Psoas muscle (tissue), 8 donors: ENCODE results near the gene DENND1A. TPM values are rescaled to one million over a fixed set of nuclear protein-coding genes. Genes with fewer than 3 reads are reported as not detected.

Source experiments
- ATAC-seq, 4 donors: fragments of 200-7000 bp; cut with Tn5 transposase; one replicate each; pipeline ENCODE4 v1.9.1; 2020; ENCODE audit warnings: moderate library complexity in 3 of 4, mild to moderate bottlenecking in 2 of 4
- DNase-seq, 2 donors: peaks; one replicate each; pipeline ENCODE4 v3.0.0-alpha.2; 2020
- H3K27ac ChIP-seq: fragments of 200-600 bp; one replicate; pipeline ENCODE4 v1.8.0; 2022
- H3K27me3 ChIP-seq, 3 donors: fragments of 200-600 bp in 1 of 3; one replicate each; pipeline versions ENCODE4 v1.6.1 to v1.8.0; 2013 to 2022; ENCODE audit warnings: low read length in 2 of 3, mild to moderate bottlenecking in 2 of 3, moderate library complexity in 1 of 3; ENCODE audit not compliant: insufficient read depth in 3 of 3
- H3K36me3 ChIP-seq, 2 donors: fragments of 200-600 bp in 1 of 2; one replicate each; pipeline versions ENCODE4 v1.6.1 to v1.8.0; 2013 to 2022; ENCODE audit warnings: low read depth in 1 of 2, mild to moderate bottlenecking in 1 of 2, moderate library complexity in 1 of 2; ENCODE audit not compliant: insufficient read depth in 1 of 2
- H3K4me1 ChIP-seq: fragments of 200-600 bp; one replicate; pipeline ENCODE4 v1.8.0; 2022
- H3K4me3 ChIP-seq: fragments of 200-600 bp; one replicate; pipeline ENCODE4 v1.8.0; 2022; ENCODE audit warnings: mild to moderate bottlenecking
- H3K9me3 ChIP-seq: fragments of 200-600 bp; one replicate; pipeline ENCODE4 v1.8.0; 2022
- CTCF ChIP-seq: fragments of 200-600 bp; IDR thresholded peaks from one replicate; pipeline ENCODE4 v1.8.0; 2022; ENCODE audit warnings: antibody characterized with exemption
- WGBS, 3 donors: extraction: QIAGEN DNeasy Blood & Tissue Kit; methylation state at CpG; one replicate each; pipeline versions ENCODE4 v1.1.6 to v1.1.7; 2013; 5-methylcytosine and 5-hydroxymethylcytosine counted together
- intact Hi-C, 2 donors: fragments of 100-400 bp; cut with DNase I; formaldehyde crosslinking; loops; one replicate each; pipeline versions ENCODE4 v1.11.0 to v1.14.2; 2022
- polyA plus RNA-seq, 3 donors: library from polyadenylated mRNA; stranded (reverse); fragments of 200-250 nt; gene quantifications; one replicate each; pipeline ENCODE4 v1.2.3, GENCODE V29; 2013
- total RNA-seq, 4 donors: library from RNA; stranded (reverse); fragmentation: NEBNext Ultra II Directional in 2 of 4; extraction: Animal tissue kit (Norgen Biotek cat#: 25700) in 2 of 4; gene quantifications; one replicate each; pipeline versions ENCODE4 v1.2.1 to v1.2.4, GENCODE V29; 2021 to 2023
- donor health status: healthy with polysubstance abuse.
- donor health status: DM: no; HTN: no; CAD: no; lungs with moderate emphysema.
- donor health status: Bipolar disorder and iron deficiency.
- donor health status: healthy.
- donor health status: DM: yes; HTN: yes; CAD: no.
- donor health status: DM: no; HTN: no; CAD: no.
- donor health status: DM: no; HTN: no; CAD: no.
- donor health status: DM: yes; HTN: yes; CAD: no.

Gene DENND1A
- total and polyA plus RNA-seq, 7 donors = 6.1 to 17.3 (median 13.9) TPM

DNA sequence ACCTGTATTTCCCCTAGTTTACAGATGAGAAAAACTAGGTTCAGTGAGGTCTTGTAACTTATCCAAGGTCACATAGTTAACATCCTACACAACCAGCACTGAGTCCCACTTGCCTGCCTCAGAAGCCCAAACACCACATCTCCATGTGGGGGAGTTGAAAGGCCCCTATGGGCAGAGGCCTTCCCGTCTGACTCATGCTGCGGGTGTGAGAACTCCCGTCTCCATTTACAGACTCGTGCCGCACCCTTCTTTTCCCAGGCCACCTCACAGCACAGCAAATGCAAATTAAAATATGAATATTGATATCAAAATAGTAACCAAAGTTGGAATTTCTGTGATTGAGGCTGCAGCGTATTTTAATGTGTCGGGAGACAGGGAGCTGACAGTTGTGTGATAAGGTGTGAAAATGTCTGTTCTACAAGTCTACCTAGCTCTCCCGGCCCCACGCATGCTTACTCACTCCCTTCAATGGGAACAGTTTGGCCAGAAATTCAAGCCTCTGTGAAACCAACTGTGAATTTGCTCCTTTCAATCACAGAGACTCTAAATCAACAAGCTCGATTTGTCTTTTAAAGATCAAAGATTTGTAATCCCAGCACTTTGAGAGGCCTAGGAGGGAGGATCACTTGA is 483.8 kb downstream of the DENND1A start:
- TF ChIP-seq CTCF = no peak

GRCh38 chr9:123445116-123445515 is 484.8 kb downstream of the DENND1A start:
- Histone ChIP-seq H3K27ac (no peak overlapping the region), H3K4me3 (no peak overlapping the region), H3K36me3 (peaks cover 0 to 2% of the 10 kb centered on the region in 2 donors), H3K4me1 (no peaks in the 10 kb centered on the region), H3K9me3 (no peaks in the 10 kb centered on the region), H3K27me3 (no peaks in the 10 kb centered on the region)
- intact Hi-C loops = no loop called here
- WGBS, 3 donors = 95 to 99% (median 98%) methylated on average over 7 of the region's 7 CpGs
- no peak for TF ChIP-seq CTCF
- DNase-seq (no peak), ATAC-seq (no peak)

More for the DNA sequence above, 483.8 kb downstream of the DENND1A start:
- Histone ChIP-seq H3K4me1 (no peaks in the 10 kb centered on the region), H3K36me3 (no peaks in the 10 kb centered on the region), H3K4me3 (no peak overlapping the region), H3K27ac (no peak overlapping the region), H3K9me3 (no peaks in the 10 kb centered on the region), H3K27me3 (no peaks in the 10 kb centered on the region)
- WGBS, 3 donors = 95 to 96% (median 96%) methylated on average over 10 of the region's 10 CpGs
- no peak for ATAC-seq
- intact Hi-C loops = no loop called here
- DNase-seq = no peak

- H3K9me3 ChIP-seq = no peaks in the 10 kb centered on the region
- no peak overlapping the region for H3K4me3 ChIP-seq
- H3K36me3 ChIP-seq = peaks cover 0 to 33% of the 10 kb centered on the region in 2 donors
- no peak overlapping the region for H3K27ac ChIP-seq
- ATAC-seq = no peak
- no peaks in the 10 kb centered on the region for H3K4me1 ChIP-seq
- intact Hi-C loops = no loop called here
- DNase-seq = no peak
- H3K27me3 ChIP-seq = no peaks in the 10 kb centered on the region
- no peak for TF ChIP-seq CTCF
These were observed 488.2 kb downstream of the DENND1A start for GRCh38 chr9:123441769-123442168.

- H3K27ac ChIP-seq = no peak overlapping the region
- no peaks in the 10 kb centered on the region for H3K4me1 ChIP-seq
- no peak overlapping the region for H3K4me3 ChIP-seq
- TF ChIP-seq CTCF = no peak
- H3K36me3 ChIP-seq = peaks cover 0 to 46% of the 10 kb centered on the region in 2 donors
- no peak for DNase-seq
- H3K9me3 ChIP-seq = no peaks in the 10 kb centered on the region
- no peak for ATAC-seq
- WGBS, 3 donors = 92 to 94% (median 93%) methylated on average over 11 of the region's 11 CpGs
- H3K27me3 ChIP-seq = no peaks in the 10 kb centered on the region
- intact Hi-C loops = no loop called here
These were observed 489.7 kb downstream of the DENND1A start for GRCh38 chr9:123440256-123440655.

DNA sequence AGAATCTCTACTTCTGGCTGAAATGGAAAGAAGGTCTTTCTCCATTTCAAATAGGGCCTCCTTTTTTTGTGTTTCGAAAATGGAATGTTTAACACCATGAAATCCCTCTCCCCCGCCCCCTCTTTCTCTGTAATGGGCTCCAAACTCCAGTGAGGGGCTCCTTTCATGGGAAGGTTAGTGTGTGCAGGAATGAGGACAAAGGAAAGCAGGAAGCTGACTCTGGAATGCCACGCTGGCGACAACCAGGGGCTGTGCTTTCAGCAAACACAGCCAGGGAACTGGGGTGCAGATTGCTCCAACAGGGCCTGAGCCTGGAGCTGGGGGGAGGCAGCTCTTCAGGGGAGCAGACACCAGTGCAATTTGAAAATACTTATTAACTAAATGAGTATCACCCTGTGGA is 491.1 kb downstream of the DENND1A start:
- WGBS, 3 donors = 87 to 92% (median 89%) methylated on average over 4 of the region's 4 CpGs
- Histone ChIP-seq H3K4me1 (no peaks in the 10 kb centered on the region), H3K4me3 (no peak overlapping the region), H3K36me3 (peaks cover 0 to 46% of the 10 kb centered on the region in 2 donors), H3K27me3 (no peaks in the 10 kb centered on the region), H3K9me3 (no peaks in the 10 kb centered on the region), H3K27ac (no peak overlapping the region)
- TF ChIP-seq CTCF = no peak
- ATAC-seq (no peak), DNase-seq (no peak)
- intact Hi-C loops = no loop called here
